ENCODE data around the gene OR9G4.

DNA sequence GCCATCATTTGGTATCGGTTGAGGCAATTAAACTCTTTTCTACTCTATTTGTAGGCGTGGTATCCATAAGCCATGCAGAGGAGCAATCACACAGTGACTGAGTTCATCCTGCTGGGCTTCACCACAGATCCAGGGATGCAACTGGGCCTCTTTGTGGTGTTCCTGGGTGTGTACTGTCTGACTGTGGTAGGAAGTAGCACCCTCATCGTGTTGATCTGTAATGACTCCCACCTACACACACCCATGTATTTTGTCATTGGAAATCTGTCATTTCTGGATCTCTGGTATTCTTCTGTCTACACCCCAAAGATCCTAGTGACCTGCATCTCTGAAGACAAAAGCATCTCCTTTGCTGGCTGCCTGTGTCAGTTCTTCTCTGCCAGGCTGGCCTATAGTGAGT is 8.4 kb downstream of the OR9G4 start:
- TF ChIP-seq POLR2A (IDR thresholded peaks at IDR 0.05) (no peak), POLR2AphosphoS5 (IDR thresholded peaks at IDR 0.05) (no peak)
- TF ChIP-seq, protein P1, sequence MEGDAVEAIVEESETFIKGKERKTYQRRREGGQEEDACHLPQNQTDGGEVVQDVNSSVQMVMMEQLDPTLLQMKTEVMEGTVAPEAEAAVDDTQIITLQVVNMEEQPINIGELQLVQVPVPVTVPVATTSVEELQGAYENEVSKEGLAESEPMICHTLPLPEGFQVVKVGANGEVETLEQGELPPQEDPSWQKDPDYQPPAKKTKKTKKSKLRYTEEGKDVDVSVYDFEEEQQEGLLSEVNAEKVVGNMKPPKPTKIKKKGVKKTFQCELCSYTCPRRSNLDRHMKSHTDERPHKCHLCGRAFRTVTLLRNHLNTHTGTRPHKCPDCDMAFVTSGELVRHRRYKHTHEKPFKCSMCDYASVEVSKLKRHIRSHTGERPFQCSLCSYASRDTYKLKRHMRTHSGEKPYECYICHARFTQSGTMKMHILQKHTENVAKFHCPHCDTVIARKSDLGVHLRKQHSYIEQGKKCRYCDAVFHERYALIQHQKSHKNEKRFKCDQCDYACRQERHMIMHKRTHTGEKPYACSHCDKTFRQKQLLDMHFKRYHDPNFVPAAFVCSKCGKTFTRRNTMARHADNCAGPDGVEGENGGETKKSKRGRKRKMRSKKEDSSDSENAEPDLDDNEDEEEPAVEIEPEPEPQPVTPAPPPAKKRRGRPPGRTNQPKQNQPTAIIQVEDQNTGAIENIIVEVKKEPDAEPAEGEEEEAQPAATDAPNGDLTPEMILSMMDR (IDR thresholded peaks at IDR 0.05), result no peak

Measured in breast epithelium (tissue), 3 donors.